Skin of body (tissue), 2 donors: ENCODE results near the gene AFAP1. TPM values are rescaled to one million over a fixed set of nuclear protein-coding genes. Genes with fewer than 3 reads are reported as not detected.

ENCODE experiments used
- DNase-seq: peaks from one replicate; lab custom pipeline; 2025; lab: John Stamatoyannopoulos, UW
- total RNA-seq: library from RNA; depleted of rRNA; stranded (reverse); fragments of >200 nt; gene quantifications from one replicate; pipeline ENCODE4 v1.2.3, GENCODE V29; 2014

The AFAP1 gene
- total RNA-seq, 1 donor from 2014 or later, result 34.5 TPM

DNA sequence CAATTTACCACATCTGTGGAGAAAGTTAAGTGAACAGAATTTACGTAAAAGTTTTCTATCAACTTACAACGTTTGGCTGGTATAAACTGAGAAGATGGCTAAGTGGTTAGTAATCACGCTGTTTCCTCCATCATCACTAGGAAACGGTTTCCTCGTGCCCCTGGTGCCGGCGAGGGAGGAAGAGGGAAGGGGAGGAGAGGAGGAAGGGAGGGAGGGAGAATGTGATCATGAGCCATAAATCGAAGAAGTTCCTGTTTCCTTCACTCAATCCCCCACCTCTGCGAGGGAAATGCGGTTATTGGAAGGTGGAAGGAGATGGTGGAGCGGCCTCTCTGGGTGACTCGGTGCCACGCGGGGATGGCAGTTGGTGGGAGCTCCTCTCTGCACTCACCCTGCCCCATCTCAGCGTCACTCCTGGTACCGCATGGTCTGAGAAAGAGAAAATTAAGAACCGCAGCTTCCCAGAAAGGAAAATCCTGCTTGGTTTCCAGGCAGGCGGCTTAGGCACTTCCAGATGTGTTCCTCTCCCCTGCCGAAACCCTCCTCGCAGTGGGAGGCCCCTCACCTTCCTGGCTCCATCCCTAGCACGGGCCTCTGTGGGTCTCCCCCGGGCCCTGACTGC lies 216.8 kb downstream of the AFAP1 start:
- no peak for DNase-seq

DNA sequence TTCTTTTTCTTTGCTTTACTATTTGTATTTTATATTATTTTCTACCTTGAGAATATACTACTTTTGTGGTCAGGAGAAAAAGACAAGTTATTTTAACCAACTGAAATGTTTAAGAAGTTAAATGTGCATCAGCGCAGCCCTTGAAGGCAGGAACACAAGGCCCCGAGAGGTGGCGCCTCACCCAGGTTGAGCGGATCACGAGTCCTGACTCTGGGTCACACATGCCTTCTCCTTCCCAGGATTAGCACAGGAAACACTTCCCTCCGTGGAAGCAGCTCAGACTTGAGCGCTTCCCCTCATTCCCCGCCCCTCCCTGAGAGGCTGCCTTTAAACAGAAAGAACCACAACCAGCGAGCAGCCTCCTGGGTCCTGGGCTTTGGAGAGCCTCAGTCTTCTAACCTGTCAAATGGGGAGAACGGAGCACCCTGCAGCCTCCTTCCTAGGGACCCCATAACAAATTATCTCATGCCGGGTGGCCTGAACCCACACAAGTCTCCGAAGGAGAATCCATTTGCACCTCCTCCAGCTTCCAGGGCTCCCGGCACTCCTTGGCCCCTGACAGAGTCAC lies 217.6 kb downstream of the AFAP1 start:
- DNase-seq, result no peak

- DNase-seq, result no peak
Observed at GRCh38 chr4:7719354-7720174, 220.1 kb downstream of the AFAP1 start.

DNA sequence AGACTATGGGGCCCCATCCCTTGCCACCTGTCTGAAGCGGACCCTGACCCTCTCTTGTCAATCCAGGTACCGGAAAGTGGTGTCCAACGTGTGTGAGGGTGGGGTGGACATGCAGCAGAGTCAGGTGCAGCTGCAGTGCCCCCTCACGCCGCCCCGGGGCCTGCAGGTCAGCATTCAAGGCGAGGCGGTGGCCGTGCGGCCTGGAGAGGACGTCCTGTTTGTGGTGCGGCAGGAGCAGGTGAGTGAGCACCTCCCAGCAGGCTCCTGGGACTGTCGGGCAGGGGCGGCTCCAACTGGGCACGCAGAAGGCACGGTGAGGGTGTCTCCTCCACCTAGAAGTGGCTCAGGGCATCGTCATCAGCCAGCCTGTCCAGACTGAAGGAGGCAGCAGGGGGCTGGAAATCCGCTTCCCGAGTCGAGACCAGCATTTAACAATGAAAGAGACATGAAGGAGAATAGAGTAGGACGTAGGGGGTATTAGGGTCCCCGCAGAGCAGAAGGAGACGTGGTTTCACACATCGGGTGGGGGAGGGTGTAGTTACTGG lies 221.6 kb downstream of the AFAP1 start:
- no peak for DNase-seq

- no peak for DNase-seq
Observed at GRCh38 chr4:7717161-7717560, 222.5 kb downstream of the AFAP1 start.

DNA sequence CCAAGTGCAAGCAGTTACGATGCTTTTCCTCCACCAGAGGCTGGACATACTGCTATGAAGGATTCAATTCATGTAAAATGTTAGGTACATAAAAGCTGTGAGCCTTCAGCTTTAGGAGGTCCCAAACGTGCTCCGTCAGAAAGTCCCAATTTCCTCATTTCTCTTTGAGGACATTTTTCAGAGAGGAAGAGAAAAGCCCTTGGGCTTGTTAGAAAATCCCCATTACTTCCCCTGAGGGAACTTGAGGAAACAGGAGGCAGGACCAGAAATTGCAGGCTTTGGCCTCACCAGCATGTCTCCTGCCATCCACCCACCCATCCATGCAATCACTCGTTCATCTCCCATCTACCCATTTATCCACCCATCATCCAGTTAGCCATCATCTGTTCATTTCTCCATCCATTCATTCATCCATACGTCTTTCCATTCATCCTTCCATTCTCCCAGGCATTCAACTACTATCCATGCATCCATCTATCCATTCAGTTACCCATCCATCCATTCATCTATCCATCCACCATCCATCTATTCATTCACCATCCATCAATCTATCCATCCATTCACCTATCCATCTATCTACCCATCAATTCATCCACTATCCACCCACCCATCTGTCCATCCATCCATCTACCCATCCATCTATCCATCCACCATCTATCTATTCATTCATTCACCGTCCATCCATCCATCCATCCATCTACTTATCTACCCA lies 223.5 kb downstream of the AFAP1 start:
- DNase-seq, result no peak

DNA sequence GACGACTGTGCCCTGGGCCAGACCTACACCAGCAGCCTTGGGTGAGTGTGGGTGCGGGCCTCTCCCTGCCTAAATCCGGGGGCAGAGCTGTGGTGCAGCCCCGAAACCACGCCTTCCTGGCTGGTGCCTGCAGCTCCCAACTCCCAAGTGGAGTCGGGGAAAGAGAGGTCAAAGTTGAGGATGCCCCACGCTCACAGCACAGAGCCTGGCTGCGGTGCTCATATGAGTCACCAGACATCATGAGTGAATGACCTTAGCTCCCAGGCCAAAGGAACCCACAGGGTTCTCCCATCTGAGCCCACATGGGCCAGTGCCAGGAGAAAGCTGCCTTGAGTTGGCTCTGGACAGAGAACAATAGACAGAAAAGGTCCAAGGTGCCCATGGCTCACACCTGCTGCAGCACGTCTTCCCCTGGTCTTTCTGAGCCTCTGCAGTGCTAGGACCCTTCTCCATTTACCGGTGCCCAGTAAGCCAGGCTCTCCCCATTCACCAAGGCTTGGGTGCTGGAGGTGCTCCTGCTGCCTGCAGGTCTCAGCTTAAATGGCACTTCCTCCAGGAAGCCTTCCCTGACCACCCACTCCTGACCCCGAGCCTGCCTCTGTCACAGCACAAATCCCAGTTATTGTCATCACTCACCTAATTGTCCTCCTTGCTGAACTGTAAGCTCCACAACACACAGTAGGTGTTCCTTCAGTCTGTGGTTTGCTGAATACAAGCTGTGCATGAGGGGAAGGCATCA lies 224.2 kb downstream of the AFAP1 start:
- no peak for DNase-seq

- no peak for DNase-seq
Observed at GRCh38 chr4:7714738-7715137, 224.9 kb downstream of the AFAP1 start.

DNA sequence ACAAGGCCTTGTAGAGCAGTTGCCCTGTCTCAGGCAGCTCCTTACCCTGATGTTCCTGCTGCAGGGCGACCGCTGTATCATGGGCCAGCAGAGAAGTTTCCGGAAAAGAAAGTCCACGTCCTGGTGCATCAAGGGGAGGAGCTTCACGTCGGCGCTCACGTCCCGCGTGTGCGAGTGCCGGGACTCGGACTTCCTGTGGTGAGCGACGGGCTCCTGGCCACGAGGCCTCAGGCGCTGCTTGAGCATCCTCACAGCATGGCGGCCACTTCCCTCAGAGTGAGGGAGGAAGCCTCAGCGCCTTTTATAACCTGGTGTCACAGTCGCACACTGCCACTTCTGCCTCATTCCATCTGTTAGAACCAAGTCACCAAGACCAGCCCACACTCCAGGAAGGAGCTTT lies 225.5 kb downstream of the AFAP1 start:
- DNase-seq, result no peak

- no peak for DNase-seq
Observed at GRCh38 chr4:7713757-7714156, 225.9 kb downstream of the AFAP1 start.

- no peak for DNase-seq
Observed at GRCh38 chr4:7712021-7712671, 227.5 kb downstream of the AFAP1 start.

DNA sequence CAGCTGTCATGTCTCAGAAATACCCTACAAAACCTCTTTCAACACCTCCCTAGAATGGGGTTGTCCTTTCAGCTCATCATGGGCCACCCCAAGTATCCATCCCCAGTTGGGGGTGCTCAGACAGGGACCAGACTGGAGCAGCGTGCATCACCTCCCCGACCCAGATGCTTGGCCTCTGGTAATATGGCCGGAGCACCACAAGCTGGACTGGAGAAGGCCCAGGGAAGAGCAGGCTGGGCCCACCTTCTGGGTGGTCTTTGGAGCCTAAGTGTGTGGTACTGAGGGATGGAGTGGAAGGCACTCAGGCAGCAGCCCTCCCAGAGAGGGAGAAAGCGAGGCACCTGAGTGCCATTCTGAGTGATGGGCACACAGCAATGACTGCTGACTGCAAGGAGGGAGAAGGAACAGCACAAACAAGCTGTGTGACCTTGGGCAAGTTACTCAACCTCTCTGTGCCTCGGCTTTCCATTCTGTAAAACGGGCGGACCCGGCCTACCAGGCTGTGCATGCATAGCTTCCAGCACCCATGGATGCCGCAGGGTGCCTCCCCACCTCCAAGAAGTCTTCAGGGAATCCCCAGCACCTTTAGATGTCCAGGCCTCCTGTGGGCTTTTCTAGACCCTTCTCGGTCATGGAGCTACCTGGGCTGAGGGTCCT lies 228.2 kb downstream of the AFAP1 start:
- DNase-seq, result no peak

GRCh38 chr4:7710576-7711306 lies 228.9 kb downstream of the AFAP1 start:
- no peak for DNase-seq

DNA sequence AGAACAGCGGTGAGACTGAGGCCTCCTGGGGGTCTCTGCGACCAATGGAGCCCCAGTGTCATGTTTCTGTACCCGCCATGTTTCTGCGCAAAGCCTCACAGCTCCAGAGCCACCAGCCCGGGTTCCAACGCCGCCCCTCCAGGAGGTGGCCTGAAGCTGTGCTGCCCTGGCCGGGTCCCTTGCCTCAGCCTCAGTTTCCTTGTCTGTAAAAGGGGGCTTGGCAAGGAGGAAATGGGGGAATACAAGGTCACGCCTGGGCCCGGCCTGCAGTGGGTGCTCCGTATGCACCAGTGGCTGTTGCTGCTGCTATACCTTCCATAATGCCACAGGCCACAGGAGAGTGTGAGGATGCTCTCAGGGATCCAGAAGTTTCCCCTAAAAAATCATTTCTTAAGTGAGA lies 229.5 kb downstream of the AFAP1 start:
- DNase-seq, result no peak

DNA sequence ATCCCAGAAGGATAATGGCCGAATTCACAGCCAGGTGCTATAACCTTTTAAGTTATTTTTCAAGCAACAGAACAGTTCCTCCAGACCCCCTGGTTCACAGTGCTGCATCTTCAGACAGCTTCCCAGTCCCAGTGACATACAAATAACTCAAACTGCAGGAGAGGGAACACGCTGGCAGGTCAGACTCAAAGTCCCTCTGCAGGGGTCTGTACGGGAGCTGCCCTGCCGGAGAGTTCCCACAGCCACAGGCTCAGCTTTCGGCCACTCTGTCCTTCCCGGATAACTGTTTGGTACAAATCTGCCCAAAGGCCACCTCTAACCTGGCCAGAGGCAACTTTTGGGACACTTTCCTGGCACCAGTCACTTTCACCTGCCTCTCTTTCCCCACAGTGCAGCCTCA lies 230.2 kb downstream of the AFAP1 start:
- DNase-seq, result no peak

- DNase-seq, result no peak
Observed at GRCh38 chr4:7708981-7709380, 230.7 kb downstream of the AFAP1 start.
